Ectodermal cell (in vitro differentiated cells): Measurements from ENCODE around the gene GNLY.

Experiments
- H3K27ac ChIP-seq: 2 replicates; pipeline ENCODE4 v1.7.0; 2013; ENCODE audit warnings: mild to moderate bottlenecking, low read depth, low read length; ENCODE audit not compliant: insufficient read depth, poor library complexity, severe bottlenecking
- H3K27me3 ChIP-seq: 2 replicates; pipeline ENCODE4 v1.7.0; 2013; ENCODE audit warnings: mild to moderate bottlenecking, low read length; ENCODE audit not compliant: insufficient read depth, control insufficient read depth, poor library complexity, severe bottlenecking
- H3K36me3 ChIP-seq: one replicate; pipeline ENCODE4 v1.7.0; 2013; ENCODE audit warnings: low read length; ENCODE audit not compliant: control insufficient read depth, insufficient read depth
- H3K4me1 ChIP-seq: one replicate; pipeline ENCODE4 v1.7.0; 2013; ENCODE audit warnings: low read length; ENCODE audit not compliant: control insufficient read depth, insufficient read depth
- H3K4me3 ChIP-seq: 2 replicates; pipeline ENCODE4 v1.7.0; 2013; ENCODE audit warnings: low read depth, low read length, control low read depth; ENCODE audit not compliant: insufficient read depth
- H3K9me3 ChIP-seq: 2 replicates; pipeline ENCODE4 v1.7.0; 2013; ENCODE audit warnings: mild to moderate bottlenecking, low read length, moderate library complexity; ENCODE audit not compliant: control insufficient read depth
- WGBS, 2 experiments: methylation state at CpG; one replicate each; pipeline ENCODE4 v1.1.7; 2013; ENCODE audit warnings: missing lambda C conversion rate in 2 of 2; 5-methylcytosine and 5-hydroxymethylcytosine counted together

The GNLY gene

GRCh38 chr2:85672456-85672855, 21.7 kb upstream of the GNLY start:
- 87 to 91% methylated on average over 9 of the region's 9 CpGs for WGBS, 2 experiments
- Histone ChIP-seq H3K9me3 (no peaks in the 10 kb centered on the region), H3K4me1 (no peaks in the 10 kb centered on the region), H3K36me3 (no peaks in the 10 kb centered on the region), H3K27ac (no peak overlapping the region), H3K4me3 (no peak overlapping the region), H3K27me3 (no peaks in the 10 kb centered on the region)

GRCh38 chr2:85673716-85674375, 20.3 kb upstream of the GNLY start:
- no peak overlapping the region for H3K4me3 ChIP-seq
- no peaks in the 10 kb centered on the region for H3K27me3 ChIP-seq
- H3K27ac ChIP-seq, result no peak overlapping the region
- WGBS, 2 experiments, result 87 to 89% methylated on average over 11 of the region's 11 CpGs
- no peaks in the 10 kb centered on the region for H3K36me3 ChIP-seq
- no peaks in the 10 kb centered on the region for H3K9me3 ChIP-seq
- no peaks in the 10 kb centered on the region for H3K4me1 ChIP-seq

GRCh38 chr2:85674417-85674816, 19.7 kb upstream of the GNLY start:
- no peak overlapping the region for H3K4me3 ChIP-seq
- no peak overlapping the region for H3K27ac ChIP-seq
- H3K9me3 ChIP-seq, result no peaks in the 10 kb centered on the region
- H3K36me3 ChIP-seq, result no peaks in the 10 kb centered on the region
- no peaks in the 10 kb centered on the region for H3K4me1 ChIP-seq
- 95 to 96% methylated on average over 2 of the region's 2 CpGs for WGBS, 2 experiments
- peaks cover 3% of the 10 kb centered on the region for H3K27me3 ChIP-seq

GRCh38 chr2:85675427-85675826, 18.7 kb upstream of the GNLY start:
- H3K36me3 ChIP-seq, result no peaks in the 10 kb centered on the region
- WGBS, 2 experiments, result 94 to 96% methylated on average over 6 of the region's 6 CpGs
- H3K27ac ChIP-seq, result no peak overlapping the region

GRCh38 chr2:85675866-85676548, 18.2 kb upstream of the GNLY start:
- Histone ChIP-seq H3K36me3 (no peaks in the 10 kb centered on the region), H3K4me1 (no peaks in the 10 kb centered on the region), H3K9me3 (no peaks in the 10 kb centered on the region), H3K4me3 (no peak overlapping the region), H3K27ac (no peak overlapping the region), H3K27me3 (peaks cover 10% of the 10 kb centered on the region)
- 92 to 93% methylated on average over 6 of the region's 6 CpGs for WGBS, 2 experiments

More at GRCh38 chr2:85675427-85675826, 18.7 kb upstream of the GNLY start:
- Histone ChIP-seq H3K9me3 (no peaks in the 10 kb centered on the region), H3K27me3 (peaks cover 9% of the 10 kb centered on the region), H3K4me3 (no peak overlapping the region), H3K4me1 (no peaks in the 10 kb centered on the region)

- H3K27ac ChIP-seq, result no peak overlapping the region
- H3K27me3 ChIP-seq, result peaks cover 10% of the 10 kb centered on the region
- no peaks in the 10 kb centered on the region for H3K4me1 ChIP-seq
- 89% methylated on average over 3 of the region's 3 CpGs for WGBS, 2 experiments
- H3K4me3 ChIP-seq, result no peak overlapping the region
- no peaks in the 10 kb centered on the region for H3K9me3 ChIP-seq
- H3K36me3 ChIP-seq, result no peaks in the 10 kb centered on the region
Observed at GRCh38 chr2:85678377-85678776, 15.8 kb upstream of the GNLY start.

GRCh38 chr2:85678794-85679672, 15.1 kb upstream of the GNLY start:
- Histone ChIP-seq H3K4me1 (no peaks in the 10 kb centered on the region), H3K27me3 (peaks cover 10% of the 10 kb centered on the region), H3K9me3 (no peaks in the 10 kb centered on the region), H3K27ac (no peak overlapping the region), H3K36me3 (no peaks in the 10 kb centered on the region), H3K4me3 (no peak overlapping the region)
- WGBS, 2 experiments, result 23 to 26% methylated on average over 25 of the region's 25 CpGs

GRCh38 chr2:85680707-85681371, 13.3 kb upstream of the GNLY start:
- Histone ChIP-seq H3K36me3 (no peaks in the 10 kb centered on the region), H3K4me1 (no peaks in the 10 kb centered on the region), H3K4me3 (no peak overlapping the region), H3K27me3 (peaks cover 10% of the 10 kb centered on the region), H3K9me3 (no peaks in the 10 kb centered on the region), H3K27ac (no peak overlapping the region)
- 92 to 97% methylated on average over 1 to 2 of the region's 2 CpGs for WGBS, 2 experiments

GRCh38 chr2:85681372-85681763, 12.8 kb upstream of the GNLY start:
- H3K4me1 ChIP-seq, result no peaks in the 10 kb centered on the region
- H3K27me3 ChIP-seq, result peaks cover 10% of the 10 kb centered on the region
- WGBS, 2 experiments, result 83 to 84% methylated on average over 5 of the region's 5 CpGs
- H3K4me3 ChIP-seq, result no peak overlapping the region
- H3K36me3 ChIP-seq, result no peaks in the 10 kb centered on the region
- H3K9me3 ChIP-seq, result no peaks in the 10 kb centered on the region
- H3K27ac ChIP-seq, result no peak overlapping the region
